SK-N-SH (cell line): ENCODE data around the gene COA4.

Experiments
- FOXM1 ChIP-seq: IDR thresholded peaks from 2 replicates; pipeline ENCODE4 v1.4.0; 2012; ENCODE audit warnings: low read depth, mild to moderate bottlenecking
- GABPA ChIP-seq: IDR thresholded peaks from 2 replicates; pipeline ENCODE4 v1.4.0; 2012; ENCODE audit warnings: low read depth, mild to moderate bottlenecking
- MXI1 ChIP-seq: IDR thresholded peaks from 2 replicates; pipeline ENCODE4 v1.6.1; 2012; ENCODE audit warnings: mild to moderate bottlenecking, low read depth, low read length, improper control_type of control experiment
- POLR2AphosphoS5 ChIP-seq: IDR thresholded peaks from 2 replicates; pipeline ENCODE4 v1.6.1; 2012; ENCODE audit warnings: low read depth, low read length
- RAD21 ChIP-seq: IDR thresholded peaks from 2 replicates; pipeline ENCODE4 v1.6.1; 2012; ENCODE audit warnings: mild to moderate bottlenecking, low read length
- TF ChIP-seq, protein P1 (sequence below): fragments of 200-600 bp; sonication (generic); IDR thresholded peaks from 2 replicates; pipeline ENCODE4 v1.6.1; 2017; ENCODE audit warnings: antibody characterized with exemption, mild to moderate bottlenecking, moderate library complexity

DNA sequence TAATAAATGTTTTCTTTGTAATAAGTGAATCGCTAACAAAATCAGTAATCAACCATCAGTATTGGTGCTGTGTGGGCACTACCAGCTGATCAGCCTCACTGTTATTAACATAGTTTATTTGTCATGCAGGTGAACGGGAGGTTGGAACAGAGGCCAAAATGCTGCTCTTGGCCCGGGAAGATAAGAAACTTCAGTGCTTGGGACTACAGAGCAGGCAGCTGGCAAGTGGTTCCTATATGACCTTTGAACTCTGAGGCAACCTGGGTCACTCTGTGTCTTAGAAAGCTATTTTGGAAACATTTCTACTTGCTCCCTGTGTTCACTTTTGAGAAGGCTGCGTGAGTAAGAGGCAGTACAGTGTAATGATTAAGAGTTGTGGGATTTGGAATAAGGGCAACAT is 37.6 kb upstream of the COA4 start:
- TF ChIP-seq MXI1 (no peak), FOXM1 (no peak), GABPA (no peak), POLR2AphosphoS5 (no peak), RAD21 (no peak)
- TF ChIP-seq, protein P1, sequence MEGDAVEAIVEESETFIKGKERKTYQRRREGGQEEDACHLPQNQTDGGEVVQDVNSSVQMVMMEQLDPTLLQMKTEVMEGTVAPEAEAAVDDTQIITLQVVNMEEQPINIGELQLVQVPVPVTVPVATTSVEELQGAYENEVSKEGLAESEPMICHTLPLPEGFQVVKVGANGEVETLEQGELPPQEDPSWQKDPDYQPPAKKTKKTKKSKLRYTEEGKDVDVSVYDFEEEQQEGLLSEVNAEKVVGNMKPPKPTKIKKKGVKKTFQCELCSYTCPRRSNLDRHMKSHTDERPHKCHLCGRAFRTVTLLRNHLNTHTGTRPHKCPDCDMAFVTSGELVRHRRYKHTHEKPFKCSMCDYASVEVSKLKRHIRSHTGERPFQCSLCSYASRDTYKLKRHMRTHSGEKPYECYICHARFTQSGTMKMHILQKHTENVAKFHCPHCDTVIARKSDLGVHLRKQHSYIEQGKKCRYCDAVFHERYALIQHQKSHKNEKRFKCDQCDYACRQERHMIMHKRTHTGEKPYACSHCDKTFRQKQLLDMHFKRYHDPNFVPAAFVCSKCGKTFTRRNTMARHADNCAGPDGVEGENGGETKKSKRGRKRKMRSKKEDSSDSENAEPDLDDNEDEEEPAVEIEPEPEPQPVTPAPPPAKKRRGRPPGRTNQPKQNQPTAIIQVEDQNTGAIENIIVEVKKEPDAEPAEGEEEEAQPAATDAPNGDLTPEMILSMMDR: no peak
